Fibroblast of skin of left biceps (primary cell): ENCODE results near the gene MYBPC2.

Source experiments
- DNase-seq, 2 experiments: peaks; one replicate each; pipeline ENCODE4 v3.0.0-alpha.2; 2013; ENCODE audit warnings: low read depth in 2 of 2

Gene MYBPC2

DNA sequence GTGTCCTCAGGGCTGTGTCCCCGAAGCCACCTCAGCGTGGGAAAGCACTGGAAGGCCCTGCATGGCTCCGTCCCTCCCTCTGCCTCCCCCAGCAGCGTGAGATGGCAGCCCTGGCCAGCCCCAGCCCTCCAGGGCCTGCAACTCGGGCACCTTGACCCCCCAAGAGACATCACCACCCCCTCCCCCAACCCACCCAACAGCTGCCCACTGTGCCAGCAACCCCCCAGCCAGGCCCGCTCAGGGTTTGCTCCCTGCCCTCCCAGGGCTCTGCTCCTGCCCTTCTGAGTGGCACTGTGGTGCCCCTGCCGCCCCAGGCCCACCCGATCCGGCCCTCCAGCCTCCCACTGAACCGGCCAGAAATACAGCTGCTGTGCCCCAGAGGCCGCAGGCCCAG, 82.5 kb downstream of the MYBPC2 start:
- no peak for DNase-seq
